ENCODE measurements around the gene LLGL2.

GRCh38 chr17:75551266-75551665, 25.8 kb downstream of the LLGL2 start:
- TF ChIP-seq NFYB (IDR thresholded peaks at IDR 0.05; ENCODE audit: insufficient read depth, low read depth, low read length) (no peak), ATF3 (IDR thresholded peaks at IDR 0.05; ENCODE audit: borderline replicate concordance, extremely low read depth, low read depth, low read length) (no peak), ASH2L (IDR thresholded peaks at IDR 0.05; ENCODE audit: borderline replicate concordance, low read depth) (no peak), EZH2 (IDR thresholded peaks at IDR 0.05; ENCODE audit: borderline replicate concordance, control insufficient read depth, low read depth, low read length) (no peak), YBX1 (IDR thresholded peaks at IDR 0.05) (no peak), NKRF (conservative IDR thresholded peaks at IDR 0.05) (no peak), STAT1 (conservative IDR thresholded peaks at IDR 0.05) (no peak), EP300 (IDR thresholded peaks at IDR 0.05; ENCODE audit: borderline replicate concordance in 1 of 2, control insufficient read depth in 1 of 2, low read depth in 2 of 2, low read length in 2 of 2) (no peak), RFX5 (IDR thresholded peaks at IDR 0.05; ENCODE audit: low read depth, low read length) (no peak), TCF12 (IDR thresholded peaks at IDR 0.05; ENCODE audit: low read depth, low read length) (no peak), NFXL1 (IDR thresholded peaks at IDR 0.05; ENCODE audit: borderline replicate concordance) (no peak)
